Neural crest cell (in vitro differentiated cells): ENCODE results near the gene KSR2. TPM values are rescaled to one million over a fixed set of nuclear protein-coding genes. Genes with fewer than 3 reads are reported as not detected.

Experiments used
- DNase-seq: peaks from one replicate; pipeline ENCODE4 v3.0.0; 2021; ENCODE audit warnings: low read depth, mixed read lengths, low spot score
- H3K27ac Mint-ChIP-seq: one replicate; pipeline ENCODE4 v1.8.0; 2021; ENCODE audit warnings: mild to moderate bottlenecking, mixed read lengths; ENCODE audit not compliant: unreplicated experiment
- H3K27me3 Mint-ChIP-seq: 2 replicates; pipeline ENCODE4 v1.8.0; 2021; ENCODE audit warnings: low read depth, mild to moderate bottlenecking, mixed read lengths
- H3K36me3 Mint-ChIP-seq: 2 replicates; pipeline ENCODE4 v1.8.0; 2021; ENCODE audit warnings: low read depth, mild to moderate bottlenecking, mixed read lengths
- H3K4me1 Mint-ChIP-seq: 2 replicates; pipeline ENCODE4 v1.8.0; 2021; ENCODE audit warnings: mixed read lengths
- H3K4me3 Mint-ChIP-seq: one replicate; pipeline ENCODE4 v1.8.0; 2021; ENCODE audit warnings: mild to moderate bottlenecking, mixed read lengths
- H3K9me3 Mint-ChIP-seq: 2 replicates; pipeline ENCODE4 v1.8.0; 2021; ENCODE audit warnings: mixed read lengths
- total RNA-seq: library from RNA; stranded (reverse); gene quantifications from 2 replicates; pipeline ENCODE4 v1.2.1, GENCODE V29; 2021
- TF ChIP-seq, protein P1 (sequence below): fragments of 200-600 bp; sonication (generic); conservative IDR thresholded peaks from 2 replicates; pipeline ENCODE4 v1.5.0; 2021; ENCODE audit warnings: antibody characterized with exemption, mild to moderate bottlenecking

Gene KSR2
- total RNA-seq, 1 donor from 2014 or later = 0.33 TPM

GRCh38 chr12:117514016-117514415 lies 454.8 kb downstream of the KSR2 start:
- Mint-ChIP-seq H3K27me3 (peaks cover 44% of the 10 kb centered on the region), H3K9me3 (no peaks in the 10 kb centered on the region), H3K4me1 (peaks cover 18% of the 10 kb centered on the region), H3K36me3 (no peaks in the 10 kb centered on the region), H3K27ac (no peak overlapping the region), H3K4me3 (no peak overlapping the region)
- no peak for DNase-seq
- TF ChIP-seq, protein P1, sequence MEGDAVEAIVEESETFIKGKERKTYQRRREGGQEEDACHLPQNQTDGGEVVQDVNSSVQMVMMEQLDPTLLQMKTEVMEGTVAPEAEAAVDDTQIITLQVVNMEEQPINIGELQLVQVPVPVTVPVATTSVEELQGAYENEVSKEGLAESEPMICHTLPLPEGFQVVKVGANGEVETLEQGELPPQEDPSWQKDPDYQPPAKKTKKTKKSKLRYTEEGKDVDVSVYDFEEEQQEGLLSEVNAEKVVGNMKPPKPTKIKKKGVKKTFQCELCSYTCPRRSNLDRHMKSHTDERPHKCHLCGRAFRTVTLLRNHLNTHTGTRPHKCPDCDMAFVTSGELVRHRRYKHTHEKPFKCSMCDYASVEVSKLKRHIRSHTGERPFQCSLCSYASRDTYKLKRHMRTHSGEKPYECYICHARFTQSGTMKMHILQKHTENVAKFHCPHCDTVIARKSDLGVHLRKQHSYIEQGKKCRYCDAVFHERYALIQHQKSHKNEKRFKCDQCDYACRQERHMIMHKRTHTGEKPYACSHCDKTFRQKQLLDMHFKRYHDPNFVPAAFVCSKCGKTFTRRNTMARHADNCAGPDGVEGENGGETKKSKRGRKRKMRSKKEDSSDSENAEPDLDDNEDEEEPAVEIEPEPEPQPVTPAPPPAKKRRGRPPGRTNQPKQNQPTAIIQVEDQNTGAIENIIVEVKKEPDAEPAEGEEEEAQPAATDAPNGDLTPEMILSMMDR = no peak

GRCh38 chr12:117513353-117513752 lies 455.4 kb downstream of the KSR2 start:
- Mint-ChIP-seq H3K4me1 (peaks cover 18% of the 10 kb centered on the region), H3K36me3 (no peaks in the 10 kb centered on the region), H3K9me3 (no peaks in the 10 kb centered on the region), H3K27ac (no peak overlapping the region), H3K27me3 (peaks cover 48% of the 10 kb centered on the region), H3K4me3 (no peak overlapping the region)
- no peak for DNase-seq
- TF ChIP-seq, protein P1 = no peak

DNA sequence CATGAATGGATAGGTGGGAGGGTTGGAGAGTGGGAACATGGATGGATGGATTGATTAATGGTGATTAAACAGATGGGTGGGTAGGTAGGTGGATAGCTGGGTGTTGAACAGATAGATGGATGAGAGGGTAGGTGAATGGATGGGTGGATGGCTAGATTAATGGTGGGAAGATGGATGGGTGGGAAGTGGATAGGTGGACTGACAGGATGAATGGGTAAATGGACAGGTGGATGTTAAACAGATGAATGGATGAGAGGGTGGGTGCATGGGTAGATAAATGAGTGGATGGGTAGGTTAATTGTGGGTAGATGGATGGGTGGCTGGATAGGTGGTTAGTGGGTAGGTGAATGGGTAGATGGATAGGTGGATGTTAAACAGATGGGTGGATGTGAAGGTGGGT lies 460.3 kb downstream of the KSR2 start:
- Mint-ChIP-seq H3K36me3 (no peaks in the 10 kb centered on the region), H3K9me3 (no peaks in the 10 kb centered on the region), H3K4me3 (no peak overlapping the region), H3K4me1 (peaks cover 11% of the 10 kb centered on the region), H3K27ac (no peak overlapping the region), H3K27me3 (peaks cover 26% of the 10 kb centered on the region)
- TF ChIP-seq, protein P1 = no peak
- DNase-seq = no peak

GRCh38 chr12:117507548-117507947 lies 461.2 kb downstream of the KSR2 start:
- Mint-ChIP-seq H3K27ac (no peak overlapping the region), H3K9me3 (no peaks in the 10 kb centered on the region), H3K36me3 (no peaks in the 10 kb centered on the region), H3K4me3 (no peak overlapping the region), H3K4me1 (peaks cover 15% of the 10 kb centered on the region), H3K27me3 (peaks cover 17% of the 10 kb centered on the region)
- TF ChIP-seq, protein P1 = no peak
- no peak for DNase-seq

- H3K27ac Mint-ChIP-seq = no peak overlapping the region
- no peak for DNase-seq
- H3K9me3 Mint-ChIP-seq = no peaks in the 10 kb centered on the region
- H3K27me3 Mint-ChIP-seq = peaks cover 10% of the 10 kb centered on the region
- peaks cover 9% of the 10 kb centered on the region for H3K4me1 Mint-ChIP-seq
- H3K36me3 Mint-ChIP-seq = no peaks in the 10 kb centered on the region
- TF ChIP-seq, protein P1 = no peak
- H3K4me3 Mint-ChIP-seq = no peak overlapping the region
Measured at GRCh38 chr12:117506333-117506732, 462.5 kb downstream of the KSR2 start.

DNA sequence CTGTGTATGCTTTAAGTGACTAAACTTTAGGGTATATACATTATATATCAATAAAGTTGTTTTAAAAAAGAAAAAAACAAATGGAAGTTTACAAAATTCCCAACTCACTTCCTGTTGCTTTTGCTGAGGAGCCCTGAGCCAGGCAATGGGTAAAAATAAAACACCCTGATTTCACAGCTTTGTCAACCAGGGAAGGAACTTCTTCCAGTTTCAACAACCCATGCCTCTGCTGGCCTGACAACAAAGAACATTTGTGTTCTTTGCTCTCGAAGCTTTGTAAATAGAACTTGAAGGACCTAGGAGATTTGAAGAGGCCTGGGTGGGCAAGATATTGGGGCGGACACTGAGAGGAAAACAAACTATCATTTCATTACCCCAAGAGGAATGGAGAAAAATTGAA lies 466.2 kb downstream of the KSR2 start:
- Mint-ChIP-seq H3K27ac (no peak overlapping the region), H3K4me1 (peaks cover 9% of the 10 kb centered on the region), H3K4me3 (no peak overlapping the region), H3K36me3 (no peaks in the 10 kb centered on the region), H3K9me3 (no peaks in the 10 kb centered on the region), H3K27me3 (peaks cover 5% of the 10 kb centered on the region)
- no peak for DNase-seq
- TF ChIP-seq, protein P1 = no peak
